Lower lobe of right lung (tissue), 2 donors: Measurements from ENCODE around the gene SETD3. TPM values are rescaled to one million over a fixed set of nuclear protein-coding genes. Genes with fewer than 3 reads are reported as not detected.

Experiments
- ATAC-seq, 2 donors: fragments of 200-7000 bp; cut with Tn5 transposase; one replicate each; pipeline ENCODE4 v1.9.1; 2020 to 2022; ENCODE audit warnings: mild to moderate bottlenecking in 2 of 2, moderate library complexity in 2 of 2
- DNase-seq: peaks from one replicate; pipeline ENCODE4 v3.0.0-alpha.2; 2020
- H3K27ac ChIP-seq: fragments of 200-600 bp; one replicate; pipeline ENCODE4 v1.8.0; 2022
- H3K27me3 ChIP-seq: fragments of 200-600 bp; one replicate; pipeline ENCODE4 v1.8.0; 2022; ENCODE audit warnings: low read depth
- H3K36me3 ChIP-seq: fragments of 200-600 bp; one replicate; pipeline ENCODE4 v1.8.0; 2022; ENCODE audit warnings: mild to moderate bottlenecking
- H3K4me1 ChIP-seq: fragments of 200-600 bp; one replicate; pipeline ENCODE4 v1.8.0; 2022
- H3K4me3 ChIP-seq: fragments of 200-600 bp; one replicate; pipeline ENCODE4 v1.8.0; 2022; ENCODE audit warnings: mild to moderate bottlenecking
- H3K9me3 ChIP-seq: fragments of 200-600 bp; one replicate; pipeline ENCODE4 v1.8.0; 2022
- CTCF ChIP-seq: fragments of 200-600 bp; IDR thresholded peaks from one replicate; pipeline ENCODE4 v1.8.0; 2022; ENCODE audit warnings: antibody characterized with exemption, mild to moderate bottlenecking
- intact Hi-C: fragments of 100-400 bp; cut with DNase I; formaldehyde crosslinking; loops from one replicate; pipeline ENCODE4 v1.11.0; 2022
- total RNA-seq: library from RNA; stranded (reverse); fragmentation: NEBNext Ultra II Directional; extraction: Animal tissue kit (Norgen Biotek cat#: 25700); gene quantifications from one replicate; pipeline ENCODE4 v1.2.1, GENCODE V29; 2021
- donor health status: DM: no; HTN: yes; CAD: no; lungs with severe emphysema.

The SETD3 gene
- total RNA-seq, 1 donor from 2014 or later, result 78.7 TPM

DNA sequence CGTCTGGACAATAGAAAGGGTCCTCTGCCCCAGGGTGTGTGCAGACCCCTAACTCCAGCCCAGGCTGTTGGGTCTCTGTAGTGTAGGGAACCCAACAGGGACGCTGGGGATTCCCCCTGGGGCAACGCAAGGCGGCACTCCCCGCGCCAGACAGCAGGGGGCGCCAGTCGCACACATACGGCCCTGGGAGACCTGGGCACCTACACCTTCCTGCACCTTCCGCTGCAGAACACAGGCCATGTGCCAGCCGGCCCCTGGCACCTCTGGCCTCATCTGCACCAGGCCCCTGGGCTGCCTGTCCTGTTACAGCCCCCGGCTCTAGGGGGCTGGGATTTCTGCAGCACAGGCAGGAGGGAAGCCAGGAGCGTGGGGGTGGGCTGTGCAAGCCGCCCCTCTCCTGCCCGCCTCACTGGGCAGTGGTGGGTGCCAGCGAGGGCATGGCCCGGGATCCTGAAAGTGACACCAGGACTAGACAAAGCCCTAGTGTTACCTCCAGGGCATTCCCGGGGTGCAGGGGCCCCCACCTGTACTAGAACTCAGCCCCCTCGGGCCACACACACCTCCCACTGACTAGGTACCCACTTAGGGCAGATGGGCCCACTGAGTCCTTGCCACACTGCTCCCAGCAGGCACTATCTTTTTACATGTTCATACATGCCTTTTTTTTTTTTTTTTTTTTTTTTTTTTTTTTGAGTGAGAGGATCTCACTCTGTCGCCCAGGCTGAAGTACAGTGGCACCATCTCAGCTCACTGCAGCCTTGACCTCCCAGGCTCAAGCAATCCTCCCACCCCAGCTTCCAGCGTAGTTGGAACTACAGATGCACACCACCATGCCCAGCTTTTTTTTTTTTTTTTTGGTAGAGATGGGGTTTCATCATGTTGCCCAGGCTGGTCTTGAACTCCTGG is 38.0 kb upstream of the SETD3 start:
- peak; percentile 82 for ATAC-seq
- intact Hi-C loops, result no loop called here
- TF ChIP-seq CTCF, result peak; percentile 99

GRCh38 chr14:99517643-99518381 is 37.2 kb upstream of the SETD3 start:
- Histone ChIP-seq H3K27me3 (no peaks in the 10 kb centered on the region), H3K36me3 (peaks cover 25% of the 10 kb centered on the region), H3K4me3 (no peak overlapping the region), H3K4me1 (peaks cover 12% of the 10 kb centered on the region), H3K9me3 (no peaks in the 10 kb centered on the region), H3K27ac (no peak overlapping the region)
- DNase-seq (peak; percentile 45), ATAC-seq (peak in 1 of 2 donors; percentile 1)
- no peak for TF ChIP-seq CTCF
- intact Hi-C loops, result no loop called here

More for the DNA sequence above, 38.0 kb upstream of the SETD3 start:
- no peak overlapping the region for H3K27ac ChIP-seq
- no peaks in the 10 kb centered on the region for H3K9me3 ChIP-seq
- no peak overlapping the region for H3K4me3 ChIP-seq
- peak; percentile 83 for DNase-seq
- H3K4me1 ChIP-seq, result peaks cover 20% of the 10 kb centered on the region
- H3K36me3 ChIP-seq, result peaks cover 16% of the 10 kb centered on the region
- no peaks in the 10 kb centered on the region for H3K27me3 ChIP-seq

DNA sequence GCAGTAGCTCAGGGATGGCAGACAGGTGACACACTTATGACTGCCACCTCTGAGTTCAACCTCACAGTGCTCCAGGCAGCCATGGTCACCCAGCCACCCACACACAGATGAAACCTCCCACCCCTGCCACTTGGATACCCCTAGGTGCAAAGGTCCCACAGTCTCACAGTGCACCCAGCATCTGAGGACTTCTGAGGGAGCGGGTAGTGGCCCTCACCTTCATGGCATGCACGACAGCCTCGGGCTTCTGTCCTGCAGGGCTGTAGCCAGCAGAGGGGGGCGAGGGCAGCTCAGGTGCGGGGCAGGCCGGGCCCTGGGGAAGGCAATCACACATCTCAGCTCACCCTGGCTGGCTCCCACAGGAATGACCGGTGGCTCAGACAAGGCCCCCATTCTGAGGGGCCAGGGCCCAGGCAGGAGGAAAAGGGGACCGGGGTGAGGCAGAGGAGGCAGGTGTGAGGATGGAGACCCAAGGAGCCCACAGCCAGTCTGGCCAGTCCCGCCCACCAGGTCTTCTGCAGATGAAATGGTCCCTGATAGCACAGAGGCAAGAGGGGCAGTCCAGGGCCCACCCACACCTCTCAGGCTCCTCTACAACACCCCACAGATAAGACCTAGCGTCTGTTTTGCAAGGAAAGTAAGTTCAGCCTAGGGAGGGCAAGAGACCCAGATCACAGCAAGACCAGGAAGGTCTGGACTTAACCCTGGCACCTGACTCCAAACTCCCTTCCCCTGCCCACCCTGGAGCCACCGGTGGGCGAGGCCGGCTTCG is 36.4 kb upstream of the SETD3 start:
- Histone ChIP-seq H3K36me3 (peaks cover 31% of the 10 kb centered on the region), H3K27me3 (no peaks in the 10 kb centered on the region), H3K27ac (no peak overlapping the region), H3K4me3 (no peak overlapping the region), H3K9me3 (no peaks in the 10 kb centered on the region), H3K4me1 (peaks cover 7% of the 10 kb centered on the region)
- no peak for ATAC-seq
- no peak for TF ChIP-seq CTCF
- DNase-seq, result no peak
- intact Hi-C loops, result no loop called here

DNA sequence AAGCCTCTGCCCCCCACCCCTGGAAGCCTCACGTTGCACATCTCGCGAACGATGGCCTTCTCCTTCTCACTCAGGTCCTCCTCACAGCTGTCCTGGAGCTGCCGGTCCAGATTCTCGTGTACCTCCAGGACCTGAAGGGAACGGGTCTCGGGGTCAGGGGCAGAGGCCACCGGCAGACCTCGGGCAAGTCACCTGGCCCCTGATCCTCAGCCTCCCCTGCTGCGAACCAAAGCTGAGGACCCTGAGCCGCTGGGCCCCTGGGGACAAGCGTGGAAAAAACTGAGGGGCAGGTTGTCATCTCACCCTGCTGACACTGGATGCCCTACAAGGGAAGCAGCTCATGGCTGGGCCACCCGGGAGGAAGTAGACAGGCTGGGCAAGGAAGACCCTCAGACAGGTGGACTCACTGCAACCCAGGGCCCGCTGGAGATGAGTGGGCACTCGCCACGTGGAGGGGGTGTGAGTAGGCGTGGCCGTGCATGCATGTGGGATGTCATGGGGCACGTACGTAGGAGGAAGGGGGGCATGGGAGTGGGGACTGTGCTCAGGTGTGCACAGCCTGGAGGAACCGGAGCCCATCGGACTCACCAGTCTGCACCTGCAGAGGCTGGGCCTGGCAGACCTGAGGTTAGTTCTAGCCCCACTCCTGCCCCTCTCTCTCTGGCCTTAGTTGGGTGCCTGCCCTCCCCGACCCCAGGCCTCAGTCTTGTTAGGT is 35.7 kb upstream of the SETD3 start:
- peaks cover 7% of the 10 kb centered on the region for H3K4me1 ChIP-seq
- peaks cover 39% of the 10 kb centered on the region for H3K36me3 ChIP-seq
- H3K27ac ChIP-seq, result no peak overlapping the region
- no peaks in the 10 kb centered on the region for H3K27me3 ChIP-seq
- ATAC-seq (no peak), DNase-seq (no peak)
- TF ChIP-seq CTCF, result no peak
- H3K4me3 ChIP-seq, result no peak overlapping the region
- intact Hi-C loops, result no loop called here
- H3K9me3 ChIP-seq, result no peaks in the 10 kb centered on the region
